ENCODE data around the gene AEBP2.

GRCh38 chr12:19550626-19551025 lies 111.3 kb downstream of the AEBP2 start:
- TF ChIP-seq CTCF (IDR thresholded peaks at IDR 0.05) = no peak
- TF ChIP-seq ZFX (IDR thresholded peaks at IDR 0.05; ENCODE audit: borderline replicate concordance) = no peak
